ENCODE measurements around the gene UBE3B. TPM values are rescaled to one million over a fixed set of nuclear protein-coding genes. Genes with fewer than 3 reads are reported as not detected.
A peak's percentile ranks its signal among the peaks of the same experiment; 100 is the strongest.

The UBE3B gene
- total RNA-seq, 4 donors from 2014 or later, result 52.2 to 72.5 (median 65.5) TPM

DNA sequence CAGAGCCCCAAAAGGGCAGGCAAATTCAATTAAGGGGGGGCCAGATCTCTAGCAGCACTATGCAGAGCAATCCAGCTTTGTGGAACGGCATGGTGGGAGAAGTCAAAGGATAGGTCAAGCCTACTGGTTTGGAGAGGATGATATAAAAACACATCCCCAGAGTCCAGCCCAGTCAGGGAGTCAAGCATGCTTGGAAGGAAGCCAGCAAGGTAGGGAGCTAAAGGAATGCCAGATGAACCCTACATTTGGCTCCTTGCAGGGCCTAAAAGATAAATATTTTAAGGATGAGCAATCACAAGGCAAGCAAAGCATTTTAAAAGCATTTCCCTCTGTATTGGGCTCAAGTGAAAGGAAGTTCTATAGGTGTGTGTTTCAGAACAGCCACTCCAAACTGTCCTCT is 21.7 kb upstream of the UBE3B start:
- WGBS, 2 donors, result 30 to 44% methylated on average over 1 of the region's 1 CpG

DNA sequence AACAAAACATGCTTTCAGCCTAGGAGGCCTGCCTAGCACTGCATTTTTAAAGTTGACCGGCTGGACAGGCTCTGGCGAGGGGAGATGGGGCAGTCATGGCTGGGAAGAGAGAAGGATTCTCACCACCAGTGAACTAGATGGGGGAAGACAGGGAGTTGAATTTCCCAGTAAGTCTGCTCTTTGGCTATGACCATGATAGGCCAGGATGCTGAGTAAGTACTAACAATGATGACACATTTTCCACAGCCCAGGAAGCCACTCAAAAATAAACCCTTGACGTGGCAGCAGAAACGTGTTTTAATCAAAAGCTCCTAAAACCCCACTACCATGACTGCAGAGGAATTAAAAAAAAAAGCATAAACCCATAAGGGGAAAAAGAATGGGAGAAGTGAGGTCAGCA is 19.3 kb upstream of the UBE3B start:
- intact Hi-C loops (cut with DNase I), result no loop called here
- H3K4me3 ChIP-seq (replicated peaks in 1 of 3), result no peak overlapping the region
- no peaks in the 10 kb centered on the region for H3K9me3 ChIP-seq
- no peak for DNase-seq
- peak overlapping the region; percentile 21 to 100 (median 99) for H3K27ac ChIP-seq
- peaks cover 18 to 24% of the 10 kb centered on the region in 2 donors for H3K36me3 ChIP-seq
- WGBS, 2 donors, result 68 to 73% methylated on average over 4 of the region's 4 CpGs
- TF ChIP-seq CTCF (IDR thresholded peaks at IDR 0.05) (no peak), POLR2A (IDR thresholded peaks at IDR 0.05) (no peak)
- H3K4me1 ChIP-seq, result peaks cover 80 to 100% of the 10 kb centered on the region in 2 donors
- H3K27me3 ChIP-seq, result no peaks in the 10 kb centered on the region

More for the DNA sequence above, 21.7 kb upstream of the UBE3B start:
- Histone ChIP-seq H3K27me3 (no peaks in the 10 kb centered on the region), H3K27ac (peak overlapping the region; percentile 21 to 100 (median 99)), H3K9me3 (no peaks in the 10 kb centered on the region), H3K4me1 (peaks cover 65 to 89% of the 10 kb centered on the region in 2 donors), H3K36me3 (peaks cover 30 to 36% of the 10 kb centered on the region in 2 donors), H3K4me3 (replicated peaks in 1 of 3) (no peak overlapping the region)
- no peak for TF ChIP-seq POLR2A (IDR thresholded peaks at IDR 0.05)
- TF ChIP-seq CTCF (IDR thresholded peaks at IDR 0.05), result no peak
- peak; percentile 78 to 87 for DNase-seq
- intact Hi-C loops (cut with DNase I), result no loop called here

- intact Hi-C loops (cut with DNase I), result no loop called here
- Histone ChIP-seq H3K36me3 (peaks cover 14 to 17% of the 10 kb centered on the region in 2 donors), H3K4me3 (replicated peaks in 1 of 3) (no peak overlapping the region), H3K4me1 (peaks cover 80 to 100% of the 10 kb centered on the region in 2 donors), H3K9me3 (no peaks in the 10 kb centered on the region), H3K27me3 (no peaks in the 10 kb centered on the region), H3K27ac (peak overlapping the region; percentile 21 to 100 (median 99))
- WGBS, 2 donors, result 64 to 77% methylated on average over 6 of the region's 6 CpGs
- TF ChIP-seq CTCF (IDR thresholded peaks at IDR 0.05) (no peak), POLR2A (IDR thresholded peaks at IDR 0.05) (no peak)
- no peak for DNase-seq
Observed at GRCh38 chr12:109458771-109459208, 18.6 kb upstream of the UBE3B start.

DNA sequence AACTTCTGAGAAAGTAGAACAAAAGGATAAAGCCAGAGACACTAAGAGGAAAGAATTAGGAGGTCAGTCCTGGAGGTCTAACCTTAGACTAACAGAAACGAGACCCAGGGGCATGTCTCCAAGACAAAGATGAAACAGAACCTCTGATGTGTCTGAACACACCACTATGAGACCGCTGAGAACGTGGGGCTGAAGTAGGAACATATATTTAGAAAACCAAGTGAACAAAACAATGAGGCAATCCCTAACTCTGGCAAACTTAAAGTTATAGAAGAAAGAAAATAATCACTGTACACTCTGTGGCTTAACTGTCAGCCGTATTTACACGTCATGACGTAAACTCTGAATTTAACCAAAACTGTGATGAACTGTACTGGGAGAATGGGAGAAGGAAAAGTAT is 18.2 kb upstream of the UBE3B start:
- no peak for TF ChIP-seq POLR2A (IDR thresholded peaks at IDR 0.05)
- TF ChIP-seq CTCF (IDR thresholded peaks at IDR 0.05), result no peak
- 76 to 84% methylated on average over 6 of the region's 6 CpGs for WGBS, 2 donors
- H3K36me3 ChIP-seq, result peaks cover 13 to 14% of the 10 kb centered on the region in 2 donors
- DNase-seq, result no peak
- H3K9me3 ChIP-seq, result no peaks in the 10 kb centered on the region
- intact Hi-C loops (cut with DNase I), result no loop called here
- H3K4me1 ChIP-seq, result peaks cover 80 to 100% of the 10 kb centered on the region in 2 donors
- H3K27ac ChIP-seq, result peak overlapping the region; percentile 21 to 100 (median 99)
- H3K4me3 ChIP-seq (replicated peaks in 1 of 3), result no peak overlapping the region
- no peaks in the 10 kb centered on the region for H3K27me3 ChIP-seq

- DNase-seq, result peak; percentile 91 to 93
- no peak overlapping the region for H3K4me3 ChIP-seq (replicated peaks in 1 of 3)
- TF ChIP-seq POLR2A (IDR thresholded peaks at IDR 0.05), result peak in 1 of 2 donors; percentile 44
- no peak for TF ChIP-seq CTCF (IDR thresholded peaks at IDR 0.05)
- WGBS, 2 donors, result 39 to 66% methylated on average over 11 to 13 of the region's 13 CpGs
- H3K27ac ChIP-seq, result peak overlapping the region; percentile 99 to 100 (median 100)
- no peaks in the 10 kb centered on the region for H3K9me3 ChIP-seq
- intact Hi-C loops (cut with DNase I), result no loop called here
- H3K36me3 ChIP-seq, result peaks cover under 1 to 14% of the 10 kb centered on the region in 2 donors
- no peaks in the 10 kb centered on the region for H3K27me3 ChIP-seq
- H3K4me1 ChIP-seq, result peaks cover 80 to 100% of the 10 kb centered on the region in 2 donors
Observed at GRCh38 chr12:109460538-109460937, 16.9 kb upstream of the UBE3B start.
